Type B pancreatic cell (in vitro differentiated cells): ENCODE data around the gene COL8A1. TPM values are rescaled to one million over a fixed set of nuclear protein-coding genes. Genes with fewer than 3 reads are reported as not detected.

Experiments
- DNase-seq: peaks from one replicate; pipeline ENCODE4 v3.0.0; 2021; ENCODE audit warnings: mixed read lengths; ENCODE audit not compliant: unreplicated experiment; ENCODE audit errors: extremely low spot score
- H3K27ac Mint-ChIP-seq: 2 replicates; pipeline ENCODE4 v1.8.0; 2021; ENCODE audit warnings: mild to moderate bottlenecking, mixed read lengths
- H3K27me3 Mint-ChIP-seq: 2 replicates; pipeline ENCODE4 v1.8.0; 2021; ENCODE audit warnings: mixed read lengths
- H3K36me3 Mint-ChIP-seq: 2 replicates; pipeline ENCODE4 v1.8.0; 2021; ENCODE audit warnings: mixed read lengths
- H3K4me1 Mint-ChIP-seq: one replicate; pipeline ENCODE4 v1.8.0; 2021; ENCODE audit warnings: mixed read lengths; ENCODE audit not compliant: unreplicated experiment
- H3K4me3 Mint-ChIP-seq: 2 replicates; pipeline ENCODE4 v1.8.0; 2021; ENCODE audit warnings: mild to moderate bottlenecking, mixed read lengths
- H3K9me3 Mint-ChIP-seq: 2 replicates; pipeline ENCODE4 v1.8.0; 2021; ENCODE audit warnings: mixed read lengths
- CTCF ChIP-seq: fragments of 200-600 bp; sonication (generic); conservative IDR thresholded peaks from 2 replicates; pipeline ENCODE4 v1.5.0; 2021; ENCODE audit warnings: antibody characterized with exemption, mild to moderate bottlenecking
- total RNA-seq: library from RNA; stranded (reverse); gene quantifications from 2 replicates; pipeline ENCODE4 v1.2.1, GENCODE V29; 2021; ENCODE audit warnings: low replicate concordance

Gene COL8A1
- total RNA-seq, 1 donor from 2014 or later, result 2.6 TPM

GRCh38 chr3:99741588-99741987, 103.2 kb downstream of the COL8A1 start:
- Mint-ChIP-seq H3K36me3 (peaks cover 3% of the 10 kb centered on the region), H3K27me3 (no peaks in the 10 kb centered on the region)
- TF ChIP-seq CTCF, result no peak

GRCh38 chr3:99747915-99748314, 109.5 kb downstream of the COL8A1 start:
- peak; percentile 53 for TF ChIP-seq CTCF
- Mint-ChIP-seq H3K9me3 (no peaks in the 10 kb centered on the region), H3K27ac (no peak overlapping the region), H3K4me1 (peaks cover 4% of the 10 kb centered on the region), H3K4me3 (no peak overlapping the region), H3K36me3 (no peaks in the 10 kb centered on the region), H3K27me3 (peaks cover 3% of the 10 kb centered on the region)
- no peak for DNase-seq

More at GRCh38 chr3:99741588-99741987, 103.2 kb downstream of the COL8A1 start:
- Mint-ChIP-seq H3K4me1 (no peaks in the 10 kb centered on the region), H3K4me3 (no peak overlapping the region), H3K9me3 (peaks cover 5% of the 10 kb centered on the region), H3K27ac (no peak overlapping the region)
- DNase-seq, result no peak

- no peaks in the 10 kb centered on the region for H3K9me3 Mint-ChIP-seq
- DNase-seq, result no peak
- TF ChIP-seq CTCF, result no peak
Observed at GRCh38 chr3:99751649-99752048, 113.3 kb downstream of the COL8A1 start.

GRCh38 chr3:99753268-99753975, 115.0 kb downstream of the COL8A1 start:
- DNase-seq, result no peak
- Mint-ChIP-seq H3K4me1 (no peaks in the 10 kb centered on the region), H3K4me3 (no peak overlapping the region), H3K9me3 (no peaks in the 10 kb centered on the region), H3K27ac (no peak overlapping the region), H3K27me3 (peaks cover 33% of the 10 kb centered on the region), H3K36me3 (no peaks in the 10 kb centered on the region)
- peak; percentile 91 for TF ChIP-seq CTCF

More at GRCh38 chr3:99751649-99752048, 113.3 kb downstream of the COL8A1 start:
- Mint-ChIP-seq H3K36me3 (no peaks in the 10 kb centered on the region), H3K4me1 (peaks cover 4% of the 10 kb centered on the region), H3K27me3 (peaks cover 23% of the 10 kb centered on the region), H3K4me3 (no peak overlapping the region), H3K27ac (no peak overlapping the region)

GRCh38 chr3:99755831-99756230, 117.4 kb downstream of the COL8A1 start:
- no peak for TF ChIP-seq CTCF
- Mint-ChIP-seq H3K36me3 (no peaks in the 10 kb centered on the region), H3K4me3 (no peak overlapping the region), H3K27ac (no peak overlapping the region), H3K9me3 (no peaks in the 10 kb centered on the region), H3K27me3 (peaks cover 43% of the 10 kb centered on the region), H3K4me1 (no peaks in the 10 kb centered on the region)
- DNase-seq, result no peak
